Measurements from ENCODE around the gene TPST2. TPM values are rescaled to one million over a fixed set of nuclear protein-coding genes. Genes with fewer than 3 reads are reported as not detected.
A peak's percentile ranks its signal among the peaks of the same experiment; 100 is the strongest.

TPST2 gene
- total and polyA plus RNA-seq, 9 of the 15 experiments (the other 6 are each of a cell fraction or from before 2014, with no cell fraction given) = 14.2 to 123 (median 60.1) TPM

DNA sequence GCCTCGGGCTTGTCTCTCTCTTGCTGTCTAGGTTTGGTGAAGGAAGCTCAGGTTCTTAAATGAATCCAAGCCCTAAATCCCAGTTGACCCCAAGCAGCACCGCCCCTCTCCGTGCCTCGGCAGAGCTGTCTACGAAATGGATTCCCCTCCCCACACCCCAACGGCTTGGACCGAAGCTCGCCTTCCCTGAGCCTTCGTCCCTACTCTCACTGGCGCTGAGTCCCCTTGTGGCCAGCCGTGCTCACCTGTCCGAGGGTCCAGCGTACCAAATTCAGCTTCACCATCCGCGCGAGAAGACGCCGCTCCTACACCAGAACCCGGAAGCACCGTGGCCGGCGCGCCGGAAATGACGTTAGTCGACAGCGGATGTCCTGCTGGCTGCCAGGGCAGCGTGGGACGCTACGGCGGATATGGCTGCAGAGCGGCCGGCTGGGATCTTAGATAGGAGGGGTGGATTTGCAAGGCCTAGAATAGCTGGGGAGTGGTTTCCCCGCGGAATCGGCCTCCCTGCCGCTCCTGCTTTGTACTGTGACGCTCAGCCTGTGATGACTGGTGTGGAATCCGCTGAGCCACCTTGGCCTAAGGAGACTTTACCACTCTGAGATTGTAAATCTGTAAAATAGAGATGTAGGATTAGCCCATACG lies 77.7 kb downstream of the TPST2 start, which contains the start of gene TFIP11 (continued):
- TF ChIP-seq, protein P1, sequence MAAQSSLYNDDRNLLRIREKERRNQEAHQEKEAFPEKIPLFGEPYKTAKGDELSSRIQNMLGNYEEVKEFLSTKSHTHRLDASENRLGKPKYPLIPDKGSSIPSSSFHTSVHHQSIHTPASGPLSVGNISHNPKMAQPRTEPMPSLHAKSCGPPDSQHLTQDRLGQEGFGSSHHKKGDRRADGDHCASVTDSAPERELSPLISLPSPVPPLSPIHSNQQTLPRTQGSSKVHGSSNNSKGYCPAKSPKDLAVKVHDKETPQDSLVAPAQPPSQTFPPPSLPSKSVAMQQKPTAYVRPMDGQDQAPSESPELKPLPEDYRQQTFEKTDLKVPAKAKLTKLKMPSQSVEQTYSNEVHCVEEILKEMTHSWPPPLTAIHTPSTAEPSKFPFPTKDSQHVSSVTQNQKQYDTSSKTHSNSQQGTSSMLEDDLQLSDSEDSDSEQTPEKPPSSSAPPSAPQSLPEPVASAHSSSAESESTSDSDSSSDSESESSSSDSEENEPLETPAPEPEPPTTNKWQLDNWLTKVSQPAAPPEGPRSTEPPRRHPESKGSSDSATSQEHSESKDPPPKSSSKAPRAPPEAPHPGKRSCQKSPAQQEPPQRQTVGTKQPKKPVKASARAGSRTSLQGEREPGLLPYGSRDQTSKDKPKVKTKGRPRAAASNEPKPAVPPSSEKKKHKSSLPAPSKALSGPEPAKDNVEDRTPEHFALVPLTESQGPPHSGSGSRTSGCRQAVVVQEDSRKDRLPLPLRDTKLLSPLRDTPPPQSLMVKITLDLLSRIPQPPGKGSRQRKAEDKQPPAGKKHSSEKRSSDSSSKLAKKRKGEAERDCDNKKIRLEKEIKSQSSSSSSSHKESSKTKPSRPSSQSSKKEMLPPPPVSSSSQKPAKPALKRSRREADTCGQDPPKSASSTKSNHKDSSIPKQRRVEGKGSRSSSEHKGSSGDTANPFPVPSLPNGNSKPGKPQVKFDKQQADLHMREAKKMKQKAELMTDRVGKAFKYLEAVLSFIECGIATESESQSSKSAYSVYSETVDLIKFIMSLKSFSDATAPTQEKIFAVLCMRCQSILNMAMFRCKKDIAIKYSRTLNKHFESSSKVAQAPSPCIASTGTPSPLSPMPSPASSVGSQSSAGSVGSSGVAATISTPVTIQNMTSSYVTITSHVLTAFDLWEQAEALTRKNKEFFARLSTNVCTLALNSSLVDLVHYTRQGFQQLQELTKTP (IDR thresholded peaks at IDR 0.05; ENCODE audit: low read depth in 1 of 2, partially characterized antibody in 2 of 2) = no peak
- peak; percentile 82 for TF ChIP-seq HCFC1 (IDR thresholded peaks at IDR 0.05; ENCODE audit: low read depth, low read length)
- peak; percentile 97 for TF ChIP-seq SIN3B (IDR thresholded peaks at IDR 0.05; ENCODE audit: low read depth)
- TF ChIP-seq JUND (IDR thresholded peaks at IDR 0.05; ENCODE audit: borderline replicate concordance, low read depth, low read length) = peak; percentile 53
- TF ChIP-seq JUND (tag; IDR thresholded peaks at IDR 0.05; ENCODE audit: borderline replicate concordance, low read depth, low read length) = no peak; the same call in 2 of the 3 replicates
- no peak for TF ChIP-seq ARID2 (IDR thresholded peaks at IDR 0.05)
- peak; percentile 92 to 95; a peak in 2 of 4 replicates for TF ChIP-seq SIN3A (IDR thresholded peaks at IDR 0.05; ENCODE audit: borderline replicate concordance in 2 of 2, control insufficient read depth in 1 of 2, low read depth in 2 of 2, low read length in 2 of 2)
- TF ChIP-seq COPS2 (conservative IDR thresholded peaks at IDR 0.05) = no peak
- TF ChIP-seq PHF20 (IDR thresholded peaks at IDR 0.05; ENCODE audit: partially characterized antibody) = peak; percentile 98
- peak; percentile 55 for TF ChIP-seq POLR2B (IDR thresholded peaks at IDR 0.05; ENCODE audit: low read depth, partially characterized antibody)
- peak; percentile 76 for TF ChIP-seq ATF7 (IDR thresholded peaks at IDR 0.05)
- no peak for TF ChIP-seq ZNF668 (CRISPR knock-in tag; IDR thresholded peaks at IDR 0.05)
- 0 out of 4 replicates have a peak, but pooled peaks of 1 of the 2 experiments have one; percentile 11 for TF ChIP-seq SIX5 (IDR thresholded peaks at IDR 0.05; ENCODE audit: borderline replicate concordance in 1 of 2, insufficient read depth in 1 of 2, low read depth in 1 of 2, low read length in 2 of 2)
- TF ChIP-seq, protein P2, sequence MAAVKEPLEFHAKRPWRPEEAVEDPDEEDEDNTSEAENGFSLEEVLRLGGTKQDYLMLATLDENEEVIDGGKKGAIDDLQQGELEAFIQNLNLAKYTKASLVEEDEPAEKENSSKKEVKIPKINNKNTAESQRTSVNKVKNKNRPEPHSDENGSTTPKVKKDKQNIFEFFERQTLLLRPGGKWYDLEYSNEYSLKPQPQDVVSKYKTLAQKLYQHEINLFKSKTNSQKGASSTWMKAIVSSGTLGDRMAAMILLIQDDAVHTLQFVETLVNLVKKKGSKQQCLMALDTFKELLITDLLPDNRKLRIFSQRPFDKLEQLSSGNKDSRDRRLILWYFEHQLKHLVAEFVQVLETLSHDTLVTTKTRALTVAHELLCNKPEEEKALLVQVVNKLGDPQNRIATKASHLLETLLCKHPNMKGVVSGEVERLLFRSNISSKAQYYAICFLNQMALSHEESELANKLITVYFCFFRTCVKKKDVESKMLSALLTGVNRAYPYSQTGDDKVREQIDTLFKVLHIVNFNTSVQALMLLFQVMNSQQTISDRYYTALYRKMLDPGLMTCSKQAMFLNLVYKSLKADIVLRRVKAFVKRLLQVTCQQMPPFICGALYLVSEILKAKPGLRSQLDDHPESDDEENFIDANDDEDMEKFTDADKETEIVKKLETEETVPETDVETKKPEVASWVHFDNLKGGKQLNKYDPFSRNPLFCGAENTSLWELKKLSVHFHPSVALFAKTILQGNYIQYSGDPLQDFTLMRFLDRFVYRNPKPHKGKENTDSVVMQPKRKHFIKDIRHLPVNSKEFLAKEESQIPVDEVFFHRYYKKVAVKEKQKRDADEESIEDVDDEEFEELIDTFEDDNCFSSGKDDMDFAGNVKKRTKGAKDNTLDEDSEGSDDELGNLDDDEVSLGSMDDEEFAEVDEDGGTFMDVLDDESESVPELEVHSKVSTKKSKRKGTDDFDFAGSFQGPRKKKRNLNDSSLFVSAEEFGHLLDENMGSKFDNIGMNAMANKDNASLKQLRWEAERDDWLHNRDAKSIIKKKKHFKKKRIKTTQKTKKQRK (IDR thresholded peaks at IDR 0.05; ENCODE audit: borderline replicate concordance, low read depth, low read length) = no peak
- peak; percentile 66 for TF ChIP-seq GATA2 (CRISPR knock-in tag; IDR thresholded peaks at IDR 0.05)
- TF ChIP-seq SUPT5H (IDR thresholded peaks at IDR 0.05) = peak; percentile 81
- peak; percentile 24 to 26; a peak in 1 of 4 replicates for TF ChIP-seq KDM1A (IDR thresholded peaks at IDR 0.05)
- peak; percentile 72 for TF ChIP-seq RBBP5 (IDR thresholded peaks at IDR 0.05; ENCODE audit: borderline replicate concordance, insufficient read depth, low read length, poor library complexity, severe bottlenecking)
- TF ChIP-seq, protein P3, sequence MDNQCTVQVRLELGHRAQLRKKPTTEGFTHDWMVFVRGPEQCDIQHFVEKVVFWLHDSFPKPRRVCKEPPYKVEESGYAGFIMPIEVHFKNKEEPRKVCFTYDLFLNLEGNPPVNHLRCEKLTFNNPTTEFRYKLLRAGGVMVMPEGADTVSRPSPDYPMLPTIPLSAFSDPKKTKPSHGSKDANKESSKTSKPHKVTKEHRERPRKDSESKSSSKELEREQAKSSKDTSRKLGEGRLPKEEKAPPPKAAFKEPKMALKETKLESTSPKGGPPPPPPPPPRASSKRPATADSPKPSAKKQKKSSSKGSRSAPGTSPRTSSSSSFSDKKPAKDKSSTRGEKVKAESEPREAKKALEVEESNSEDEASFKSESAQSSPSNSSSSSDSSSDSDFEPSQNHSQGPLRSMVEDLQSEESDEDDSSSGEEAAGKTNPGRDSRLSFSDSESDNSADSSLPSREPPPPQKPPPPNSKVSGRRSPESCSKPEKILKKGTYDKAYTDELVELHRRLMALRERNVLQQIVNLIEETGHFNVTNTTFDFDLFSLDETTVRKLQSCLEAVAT (IDR thresholded peaks at IDR 0.05) = 0 out of 4 replicates have a peak, but pooled peaks of 1 of the 2 experiments have one; percentile 31
